Non-pigmented ciliary epithelial cell (primary cell): ENCODE measurements around the gene PDGFRA.

Source experiments
- DNase-seq: peaks from one replicate; pipeline ENCODE4 v3.0.0-alpha.2; 2010; ENCODE audit warnings: low read depth

PDGFRA gene

DNA sequence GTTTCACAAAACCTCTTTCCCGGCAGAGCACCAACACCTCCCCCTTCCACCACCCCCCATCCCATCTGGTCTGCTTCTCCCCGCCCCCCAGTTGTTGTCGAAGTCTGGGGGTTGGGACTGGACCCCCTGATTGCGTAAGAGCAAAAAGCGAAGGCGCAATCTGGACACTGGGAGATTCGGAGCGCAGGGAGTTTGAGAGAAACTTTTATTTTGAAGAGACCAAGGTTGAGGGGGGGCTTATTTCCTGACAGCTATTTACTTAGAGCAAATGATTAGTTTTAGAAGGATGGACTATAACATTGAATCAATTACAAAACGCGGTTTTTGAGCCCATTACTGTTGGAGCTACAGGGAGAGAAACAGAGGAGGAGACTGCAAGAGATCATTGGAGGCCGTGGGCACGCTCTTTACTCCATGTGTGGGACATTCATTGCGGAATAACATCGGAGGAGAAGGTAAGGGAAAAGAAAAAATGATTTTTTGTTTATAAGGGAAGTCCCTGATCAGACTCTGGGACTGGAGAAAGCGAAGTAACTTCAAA, at the start of gene PDGFRA:
Gene PDGFRA, plus strand, starts transcription at position 333 of the 541 bp plus-strand sequence. CDS start 29,476 bp downstream, outside the sequence.
- DNase-seq: no peak

GRCh38 chr4:54184581-54184980, 44.5 kb upstream of the PDGFRA start:
- no peak for DNase-seq

DNA sequence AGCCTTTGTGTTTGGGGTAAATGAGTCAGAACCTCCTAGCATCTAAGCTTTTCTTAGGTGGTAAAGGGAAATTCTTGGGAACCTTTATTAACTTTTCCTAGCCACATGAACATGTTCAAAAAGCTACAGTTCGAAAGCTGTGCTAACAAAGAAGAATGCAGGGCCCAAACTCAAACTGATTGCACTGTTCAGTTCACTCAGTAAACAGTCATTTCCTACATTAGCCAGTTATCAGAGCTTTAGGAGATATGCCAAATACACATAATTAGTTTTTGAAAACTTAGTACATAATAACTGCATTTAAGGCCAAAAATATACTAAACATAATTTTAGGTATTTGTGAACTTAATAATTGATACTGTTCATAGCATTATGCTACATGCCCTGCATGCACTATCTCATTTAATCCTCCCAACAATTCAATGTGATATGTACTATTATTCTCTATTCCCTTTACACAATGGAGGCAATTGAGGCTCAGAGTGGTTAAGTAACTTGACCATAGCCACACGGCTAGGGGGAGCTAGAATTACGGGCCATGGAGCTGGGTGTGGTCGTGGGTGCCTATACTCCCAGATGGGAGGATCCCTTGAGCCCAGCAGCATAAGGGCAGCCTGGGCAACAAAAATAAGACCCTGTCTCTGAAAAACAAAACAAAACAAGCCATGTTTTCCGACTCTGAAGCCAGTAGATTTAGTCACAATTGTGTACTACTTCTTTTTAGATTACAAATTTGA, 43.9 kb upstream of the PDGFRA start:
- DNase-seq: no peak

- no peak for DNase-seq
Measured at GRCh38 chr4:54185866-54186265, 43.2 kb upstream of the PDGFRA start.

DNA sequence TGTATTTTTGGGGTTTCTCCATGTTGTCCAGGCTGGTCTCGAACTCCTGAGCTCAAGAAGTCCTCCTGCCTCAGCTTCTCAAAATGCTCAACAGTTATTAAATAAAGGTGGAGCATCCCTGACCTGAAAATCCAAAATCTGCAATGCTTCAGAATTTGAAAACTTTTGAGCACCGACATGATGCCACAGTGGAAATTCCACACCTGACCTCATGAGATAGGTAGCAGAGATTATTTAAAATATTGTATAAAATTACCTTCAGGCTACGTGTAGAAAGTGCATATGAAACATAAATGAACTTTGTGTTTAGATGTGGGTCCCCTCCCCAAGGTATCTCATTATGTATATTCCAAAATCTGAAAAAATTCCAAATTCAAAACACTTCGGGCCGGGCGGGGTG, 42.7 kb upstream of the PDGFRA start:
- no peak for DNase-seq

- DNase-seq: no peak
Measured at GRCh38 chr4:54187148-54187547, 41.9 kb upstream of the PDGFRA start.

DNA sequence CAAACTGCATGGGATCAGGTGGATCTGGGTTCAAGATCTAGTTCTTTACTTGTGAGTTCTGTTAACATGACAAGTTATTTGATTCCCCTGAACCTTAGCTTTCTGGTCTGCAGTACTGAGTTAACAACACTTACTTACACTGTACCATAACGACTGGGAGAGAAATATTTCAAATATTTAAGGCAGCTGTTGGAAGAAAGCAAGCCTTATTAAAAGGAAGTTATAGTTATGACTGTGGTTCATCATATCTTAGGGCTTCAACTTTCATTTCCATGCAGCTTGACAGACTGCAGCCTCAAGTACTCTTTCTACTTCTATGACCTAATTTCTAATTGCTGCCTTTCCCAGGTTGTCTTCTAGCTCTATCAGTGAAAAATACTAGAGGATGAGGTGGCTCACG, 40.0 kb upstream of the PDGFRA start:
- DNase-seq: peak; percentile 24

DNA sequence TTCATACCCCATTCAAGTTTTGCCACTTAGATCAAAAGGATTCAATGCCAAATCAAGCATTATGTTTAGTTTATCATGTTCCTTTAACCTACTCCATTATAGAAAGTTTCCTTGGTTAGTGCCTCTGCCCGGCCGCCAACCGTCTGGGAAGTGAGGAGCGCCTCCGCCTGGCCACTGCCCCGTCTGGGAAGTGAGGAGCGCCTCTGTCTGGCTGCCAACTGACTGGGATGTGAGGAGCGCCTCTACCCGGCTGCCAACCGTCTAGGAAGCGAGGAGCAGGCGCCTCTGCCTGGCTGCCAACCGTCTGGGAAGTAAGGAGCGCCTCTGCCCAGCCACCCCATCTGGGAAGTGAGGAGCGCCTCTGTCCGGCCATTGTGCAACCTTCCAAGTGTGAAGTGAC, 36.3 kb upstream of the PDGFRA start:
- no peak for DNase-seq

DNA sequence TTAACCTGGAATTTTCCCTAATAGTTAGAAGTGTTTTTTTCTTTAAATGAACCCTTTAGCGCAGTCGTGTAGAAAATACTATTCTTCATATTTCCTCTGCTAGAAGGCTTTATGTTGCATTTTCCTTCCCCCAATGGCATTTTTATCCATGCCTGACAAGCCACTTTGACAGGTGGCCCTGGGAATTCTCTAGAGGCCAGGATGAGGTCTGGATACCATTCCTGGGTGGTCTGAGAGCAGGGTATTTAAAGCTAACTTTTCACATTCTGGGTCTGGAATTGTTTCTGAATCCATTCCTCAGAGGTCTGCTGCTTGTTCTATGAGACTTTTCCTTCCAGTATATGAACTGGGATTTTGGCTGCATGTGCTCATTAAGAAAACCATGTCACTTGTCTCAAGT, 31.2 kb upstream of the PDGFRA start:
- no peak for DNase-seq

- DNase-seq: no peak
Measured at GRCh38 chr4:54199919-54200318, 29.2 kb upstream of the PDGFRA start.

DNA sequence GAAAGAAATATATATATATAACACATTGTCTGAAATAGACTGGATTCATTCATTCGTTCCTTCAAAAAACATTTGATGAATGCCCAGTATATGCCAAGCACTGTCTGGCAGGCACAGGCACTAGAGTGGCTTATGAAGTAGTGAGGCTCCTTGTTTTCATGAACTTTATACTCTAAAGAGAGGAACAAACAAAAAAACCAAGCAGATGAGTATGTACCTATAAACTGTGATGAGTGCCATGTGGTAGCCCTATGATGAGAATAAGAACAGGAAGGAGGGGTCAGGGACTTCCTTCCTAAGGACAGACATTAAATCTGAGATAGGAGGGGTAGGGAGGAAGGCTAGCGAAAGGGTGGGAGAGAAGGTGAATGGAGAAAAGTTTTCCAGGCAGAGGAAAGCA, 19.5 kb upstream of the PDGFRA start:
- no peak for DNase-seq

DNA sequence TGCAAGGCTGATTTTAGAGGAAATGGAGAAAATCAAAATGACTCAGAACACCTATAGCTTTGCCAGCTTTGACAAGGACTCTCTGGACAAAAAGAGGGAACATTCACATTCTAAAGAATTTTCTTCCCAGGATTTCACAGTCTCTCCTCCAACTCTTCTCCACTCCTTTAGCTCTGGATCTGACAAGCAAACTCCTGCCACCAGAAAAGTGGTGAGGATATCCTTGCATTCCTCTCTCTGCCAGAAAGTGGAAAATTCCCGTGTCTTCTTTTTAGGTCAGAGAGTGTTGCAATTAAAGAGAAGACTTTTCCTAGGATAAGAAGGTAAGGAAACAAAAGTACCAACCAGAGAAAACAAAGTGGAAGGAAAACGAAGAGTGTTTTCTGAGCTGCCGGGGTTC, 16.1 kb upstream of the PDGFRA start:
- DNase-seq: no peak

- DNase-seq: no peak
Measured at GRCh38 chr4:54213761-54214160, 15.3 kb upstream of the PDGFRA start.

DNA sequence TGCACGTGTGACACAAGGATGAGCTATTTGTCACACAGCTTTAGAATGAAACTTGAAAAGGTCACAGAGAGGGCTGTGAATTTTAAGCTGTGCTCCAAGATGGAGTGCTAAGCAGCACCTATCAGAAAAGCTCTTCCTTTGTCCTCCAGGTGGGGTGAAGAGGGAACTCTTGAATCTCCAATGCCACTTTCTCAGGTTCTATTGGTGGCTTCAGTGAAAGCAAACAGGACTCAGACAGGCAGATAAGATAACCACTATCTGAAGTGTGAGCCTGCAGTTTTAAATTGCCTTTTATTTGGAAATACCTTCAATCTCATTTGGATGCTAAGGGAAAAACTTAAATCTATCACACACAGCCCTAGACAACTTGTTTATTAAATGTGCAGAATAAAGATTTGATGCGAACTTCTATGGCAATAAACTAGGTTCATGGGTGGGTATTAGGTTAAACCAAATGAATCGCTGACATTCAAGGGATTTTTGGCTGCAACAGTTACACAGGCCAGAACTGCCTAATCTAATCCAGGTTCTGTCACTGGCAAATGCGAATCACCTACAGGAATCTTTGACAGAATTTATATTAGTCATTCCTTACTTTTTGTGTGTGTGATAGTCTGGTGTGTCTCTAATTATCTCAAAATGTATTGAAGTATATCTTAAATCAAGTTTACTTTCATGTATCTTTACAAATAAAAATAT, 13.6 kb upstream of the PDGFRA start:
- DNase-seq: no peak

GRCh38 chr4:54217642-54218495, 11.2 kb upstream of the PDGFRA start:
- DNase-seq: no peak

- DNase-seq: no peak
Measured at GRCh38 chr4:54218736-54219135, 10.4 kb upstream of the PDGFRA start.

DNA sequence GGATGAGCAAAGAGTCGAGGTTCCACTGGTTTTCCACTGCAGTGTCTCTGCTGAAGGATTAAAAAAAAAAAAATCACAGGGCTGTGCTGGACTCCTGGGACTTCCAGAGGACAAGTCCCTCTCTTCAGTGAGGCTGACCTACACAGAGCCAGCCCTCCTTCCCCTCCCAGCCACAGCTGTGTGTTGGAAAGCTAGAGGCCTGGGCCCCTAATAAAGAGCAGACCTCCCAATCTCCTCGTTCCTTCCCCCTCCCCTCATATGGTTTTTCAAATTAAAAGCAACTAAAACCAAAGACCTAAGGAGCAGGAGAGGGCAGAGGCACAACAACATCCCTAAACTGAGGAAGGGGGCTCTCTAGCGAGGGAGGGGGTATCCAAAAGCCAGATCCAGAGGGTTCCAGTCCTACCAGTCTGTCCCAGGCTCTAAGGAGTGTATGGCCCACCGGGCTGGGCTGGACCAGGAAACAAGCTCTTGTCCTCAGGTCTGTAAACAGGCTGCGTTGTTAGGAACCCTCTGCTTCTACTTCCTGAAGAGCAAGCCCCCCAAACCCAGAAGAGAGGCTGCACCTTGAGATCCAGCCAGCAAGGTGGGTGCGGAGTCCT, 4.0 kb upstream of the PDGFRA start:
- no peak for DNase-seq

DNA sequence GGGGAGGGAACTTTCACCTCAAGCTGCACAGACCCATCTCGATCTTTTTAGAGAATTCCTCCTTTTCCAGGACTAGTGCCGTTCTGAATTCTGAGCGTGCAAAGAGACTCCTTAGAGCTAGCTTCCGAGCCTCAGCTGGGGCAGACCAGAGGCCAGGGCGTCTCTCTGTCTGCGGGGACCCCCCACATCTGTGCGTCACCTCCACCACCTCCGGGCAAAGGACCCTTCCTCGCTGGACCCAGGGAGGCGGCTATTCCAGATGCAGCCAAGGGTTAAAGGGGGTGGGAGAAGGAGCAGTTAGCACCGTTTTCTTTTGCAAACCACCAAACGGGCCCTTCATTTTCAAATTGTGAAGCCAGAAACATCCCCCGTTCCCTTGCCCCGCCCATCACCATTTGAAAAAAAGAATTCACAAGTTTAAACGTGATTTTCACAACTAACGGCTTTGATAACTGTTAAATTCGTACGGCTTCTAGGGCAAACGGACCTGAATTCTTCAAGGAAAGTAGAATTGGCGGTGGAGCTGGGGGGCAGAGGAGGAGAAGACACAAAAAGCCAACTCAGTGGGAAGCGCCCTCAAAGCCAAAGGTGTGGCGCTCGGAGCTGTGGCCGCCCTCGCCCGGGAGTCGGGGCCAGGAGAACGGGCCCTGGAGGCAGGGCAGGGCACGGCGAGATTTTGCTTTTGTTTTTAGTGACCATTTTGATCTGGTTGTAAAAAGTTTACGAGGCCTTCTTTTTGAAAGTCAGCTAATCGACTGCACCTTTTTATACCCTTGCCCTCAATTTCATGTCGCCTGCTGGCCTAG, 3.3 kb upstream of the PDGFRA start:
- no peak for DNase-seq

- no peak for DNase-seq
Measured at GRCh38 chr4:54226404-54227255, 2.5 kb upstream of the PDGFRA start.
